RWPE2 (cell line): ENCODE measurements around the gene NOVA2.
"Not testable (repeated sequence)": the region's sequence is repeated elsewhere in the genome, so short reads cannot be mapped to it uniquely, and the experiment has no call there.

Experiments used
- ATAC-seq: fragments of 200-7000 bp; cut with Tn5 transposase; 3 replicates; pipeline ENCODE4 v1.9.1; 2021; ENCODE audit warnings: low read depth
- DNase-seq: peaks from one replicate; pipeline ENCODE4 v3.0.0-alpha.2; 2020; ENCODE audit warnings: low spot score
- H3K27ac ChIP-seq: fragments of 450-650 bp; 2 replicates; pipeline ENCODE4 v1.5.1; 2017; ENCODE audit warnings: mild to moderate bottlenecking; ENCODE audit not compliant: poor library complexity, severe bottlenecking
- H3K27me3 ChIP-seq: fragments of 250-450 bp; sonication (Bioruptor Pico); 2 replicates; pipeline ENCODE4 v1.5.1; 2021; ENCODE audit warnings: mild to moderate bottlenecking, moderate library complexity; ENCODE audit not compliant: insufficient read depth, poor library complexity, severe bottlenecking
- H3K36me3 ChIP-seq: fragments of 250-450 bp; sonication (Bioruptor Pico); 2 replicates; pipeline ENCODE4 v1.5.1; 2020; ENCODE audit warnings: low read depth, mild to moderate bottlenecking, moderate library complexity
- H3K4me1 ChIP-seq: fragments of 250-450 bp; sonication (Bioruptor Pico); 2 replicates; pipeline ENCODE4 v1.5.1; 2021; ENCODE audit warnings: mild to moderate bottlenecking, moderate library complexity; ENCODE audit not compliant: insufficient read depth, poor library complexity, severe bottlenecking
- H3K4me3 ChIP-seq: fragments of 250-450 bp; sonication (Bioruptor Pico); 2 replicates; pipeline ENCODE4 v1.5.1; 2021; ENCODE audit warnings: mild to moderate bottlenecking, moderate library complexity; ENCODE audit not compliant: severe bottlenecking
- H3K9me3 ChIP-seq: fragments of 250-450 bp; sonication (Bioruptor Pico); 2 replicates; pipeline ENCODE4 v1.5.1; 2021; ENCODE audit warnings: mild to moderate bottlenecking, moderate library complexity; ENCODE audit not compliant: severe bottlenecking
- CTCF ChIP-seq: fragments of 450-650 bp; IDR thresholded peaks from one replicate; pipeline ENCODE4 v1.5.1; 2017; ENCODE audit warnings: mild to moderate bottlenecking, moderate library complexity; ENCODE audit not compliant: poor library complexity, severe bottlenecking

NOVA2 gene

GRCh38 chr19:45897261-45897812 is 76.3 kb downstream of the NOVA2 start:
- no peak for ATAC-seq
- no peak for DNase-seq
- H3K4me3 ChIP-seq = no peak overlapping the region
- TF ChIP-seq CTCF = no peak
- H3K27me3 ChIP-seq = no peaks in the 10 kb centered on the region
- no peak overlapping the region for H3K27ac ChIP-seq
- H3K36me3 ChIP-seq = peaks cover 27% of the 10 kb centered on the region
- H3K9me3 ChIP-seq = no peaks in the 10 kb centered on the region
- no peaks in the 10 kb centered on the region for H3K4me1 ChIP-seq

- H3K27me3 ChIP-seq, DNase-seq, ATAC-seq, H3K4me3 ChIP-seq, H3K4me1 ChIP-seq, H3K9me3 ChIP-seq, H3K27ac ChIP-seq: not testable (repeated sequence)
- H3K36me3 ChIP-seq = peaks cover 26% of the 10 kb centered on the region
These were observed 77.6 kb downstream of the NOVA2 start for GRCh38 chr19:45895983-45896599.

- Histone ChIP-seq H3K4me3 (no peak overlapping the region), H3K27ac (no peak overlapping the region), H3K36me3 (peaks cover 20% of the 10 kb centered on the region), H3K4me1 (no peaks in the 10 kb centered on the region), H3K27me3 (no peaks in the 10 kb centered on the region), H3K9me3 (no peaks in the 10 kb centered on the region)
- ATAC-seq (no peak), DNase-seq (no peak)
- TF ChIP-seq CTCF = no peak
These were observed 78.1 kb downstream of the NOVA2 start for GRCh38 chr19:45895519-45895972.

GRCh38 chr19:45890877-45891276 is 82.8 kb downstream of the NOVA2 start:
- Histone ChIP-seq H3K9me3 (no peaks in the 10 kb centered on the region), H3K4me3 (no peak overlapping the region), H3K36me3 (no peaks in the 10 kb centered on the region), H3K27ac (no peak overlapping the region), H3K4me1 (no peaks in the 10 kb centered on the region), H3K27me3 (no peaks in the 10 kb centered on the region)
- DNase-seq (no peak), ATAC-seq (no peak)
- no peak for TF ChIP-seq CTCF

- TF ChIP-seq CTCF = no peak
- Histone ChIP-seq H3K27me3 (no peaks in the 10 kb centered on the region), H3K36me3 (no peaks in the 10 kb centered on the region; the same call in 1 of the 2 replicates), H3K4me1 (no peaks in the 10 kb centered on the region), H3K4me3 (no peak overlapping the region), H3K27ac (no peak overlapping the region), H3K9me3 (no peaks in the 10 kb centered on the region)
- no peak for ATAC-seq
- DNase-seq = no peak
These were observed 84.3 kb downstream of the NOVA2 start for GRCh38 chr19:45889210-45889885.
